VCaP (cell line): ENCODE data around the gene CATSPERE.
"Not testable (repeated sequence)": the region's sequence is repeated elsewhere in the genome, so short reads cannot be mapped to it uniquely, and the experiment has no call there.

Source experiments
- H3K27ac ChIP-seq: fragments of 450-650 bp; 2 replicates; pipeline ENCODE4 v1.5.1; 2017
- TF ChIP-seq, protein P1 (sequence below): fragments of 450-650 bp; conservative IDR thresholded peaks from 2 replicates; pipeline ENCODE4 v1.5.1; 2017; ENCODE audit warnings: mild to moderate bottlenecking, moderate library complexity

CATSPERE gene

DNA sequence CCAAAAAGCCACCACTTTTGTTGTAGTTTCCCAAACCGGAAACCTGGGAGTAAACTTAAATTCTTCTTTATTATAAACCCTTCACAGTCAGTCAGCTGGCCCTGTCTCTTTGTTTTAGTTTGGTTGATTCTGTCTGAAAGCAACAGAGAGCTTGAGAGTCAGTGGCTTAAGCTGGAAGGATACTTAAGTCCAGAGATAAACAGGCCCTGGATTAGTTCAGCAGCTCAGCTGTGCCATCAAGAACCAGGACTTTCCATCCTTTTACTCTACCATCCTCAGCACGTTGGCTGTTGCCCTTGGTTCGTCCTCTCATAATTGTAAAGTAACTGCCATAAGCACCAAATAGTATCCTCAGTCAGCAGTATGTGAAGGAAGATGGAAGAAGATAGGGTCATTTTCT, 196.3 kb downstream of the CATSPERE start:
- TF ChIP-seq, protein P1, sequence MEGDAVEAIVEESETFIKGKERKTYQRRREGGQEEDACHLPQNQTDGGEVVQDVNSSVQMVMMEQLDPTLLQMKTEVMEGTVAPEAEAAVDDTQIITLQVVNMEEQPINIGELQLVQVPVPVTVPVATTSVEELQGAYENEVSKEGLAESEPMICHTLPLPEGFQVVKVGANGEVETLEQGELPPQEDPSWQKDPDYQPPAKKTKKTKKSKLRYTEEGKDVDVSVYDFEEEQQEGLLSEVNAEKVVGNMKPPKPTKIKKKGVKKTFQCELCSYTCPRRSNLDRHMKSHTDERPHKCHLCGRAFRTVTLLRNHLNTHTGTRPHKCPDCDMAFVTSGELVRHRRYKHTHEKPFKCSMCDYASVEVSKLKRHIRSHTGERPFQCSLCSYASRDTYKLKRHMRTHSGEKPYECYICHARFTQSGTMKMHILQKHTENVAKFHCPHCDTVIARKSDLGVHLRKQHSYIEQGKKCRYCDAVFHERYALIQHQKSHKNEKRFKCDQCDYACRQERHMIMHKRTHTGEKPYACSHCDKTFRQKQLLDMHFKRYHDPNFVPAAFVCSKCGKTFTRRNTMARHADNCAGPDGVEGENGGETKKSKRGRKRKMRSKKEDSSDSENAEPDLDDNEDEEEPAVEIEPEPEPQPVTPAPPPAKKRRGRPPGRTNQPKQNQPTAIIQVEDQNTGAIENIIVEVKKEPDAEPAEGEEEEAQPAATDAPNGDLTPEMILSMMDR: no peak
- no peak overlapping the region for H3K27ac ChIP-seq

GRCh38 chr1:244659694-244660093, 198.6 kb downstream of the CATSPERE start:
- no peak overlapping the region for H3K27ac ChIP-seq
- TF ChIP-seq, protein P1: no peak

- no peak overlapping the region for H3K27ac ChIP-seq
- TF ChIP-seq, protein P1: no peak
These were observed 199.5 kb downstream of the CATSPERE start for GRCh38 chr1:244660595-244660994.

DNA sequence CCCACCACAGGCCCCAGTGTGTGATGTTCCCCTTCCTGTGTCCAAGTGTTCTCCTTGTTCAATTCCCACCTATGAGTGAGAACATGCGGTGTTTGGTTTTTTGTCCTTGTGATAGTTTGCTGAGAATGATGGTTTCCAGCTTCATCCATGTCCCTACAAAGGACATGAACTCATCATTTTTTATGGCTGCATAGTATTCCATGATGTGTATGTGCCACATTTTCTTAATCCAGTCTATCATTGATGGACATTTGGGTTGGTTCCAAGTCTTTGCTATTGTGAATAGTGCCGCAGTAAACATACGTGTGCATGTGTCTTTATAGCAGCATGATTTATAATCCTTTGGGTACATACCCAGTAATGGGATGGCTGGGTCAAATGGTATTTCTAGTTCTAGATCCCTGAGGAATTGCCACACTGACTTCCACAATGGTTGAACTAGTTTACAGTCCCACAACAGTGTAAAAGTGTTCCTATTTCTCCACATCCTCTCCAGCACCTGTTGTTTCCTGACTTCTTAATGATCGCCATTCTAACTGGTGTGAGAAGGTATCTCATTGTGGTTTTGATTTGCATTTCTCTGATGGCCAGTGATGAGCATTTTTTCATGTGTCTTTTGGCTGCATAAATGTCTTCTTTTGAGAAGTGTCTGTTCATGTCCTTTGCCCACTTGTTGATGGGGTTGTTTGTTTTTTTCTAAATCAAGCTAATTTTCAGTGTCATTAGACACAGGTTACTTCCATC, 200.7 kb downstream of the CATSPERE start:
- peak overlapping the region; percentile 63; the same call in 1 of the 2 replicates for H3K27ac ChIP-seq

DNA sequence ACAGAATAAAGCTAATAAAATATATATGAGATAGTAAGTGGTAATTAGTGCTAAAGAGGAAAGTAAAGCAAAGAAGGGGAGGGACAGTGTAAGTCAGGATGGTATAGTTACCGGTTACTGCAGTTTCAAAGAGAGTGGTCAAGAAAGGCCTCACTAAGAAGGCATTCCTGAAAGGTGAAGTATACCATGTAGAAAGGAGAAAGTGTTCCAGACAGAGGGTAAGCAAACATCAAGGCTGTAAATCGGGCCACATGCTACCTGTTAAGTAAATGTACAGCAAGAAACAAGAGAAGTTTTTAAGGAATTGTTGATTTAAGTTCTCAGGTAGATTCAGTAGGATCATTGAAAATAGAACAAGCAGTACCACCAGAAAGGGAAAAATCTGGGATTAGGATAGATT, 201.5 kb downstream of the CATSPERE start:
- TF ChIP-seq, protein P1: no peak
- H3K27ac ChIP-seq: peak overlapping the region; percentile 63

DNA sequence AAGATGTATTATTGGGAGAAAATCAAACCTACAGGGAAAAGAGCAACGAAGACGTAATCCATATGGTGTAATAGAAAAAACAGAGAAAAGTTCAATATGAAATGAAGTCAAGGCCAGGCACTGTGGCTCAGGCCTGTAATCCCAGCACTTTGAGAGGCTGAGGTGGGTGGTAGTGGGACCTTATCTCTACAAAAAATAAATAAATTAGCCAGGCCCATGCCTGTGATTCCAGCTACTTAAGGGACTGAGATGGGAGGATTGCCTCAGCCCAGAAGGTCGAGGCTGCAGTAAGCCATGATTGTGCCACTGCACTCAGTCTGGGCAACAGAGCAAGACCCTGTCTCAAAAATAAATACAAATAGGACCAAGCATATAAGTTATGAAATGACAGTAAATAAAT, 203.3 kb downstream of the CATSPERE start:
- no peak overlapping the region for H3K27ac ChIP-seq
- TF ChIP-seq, protein P1: no peak

DNA sequence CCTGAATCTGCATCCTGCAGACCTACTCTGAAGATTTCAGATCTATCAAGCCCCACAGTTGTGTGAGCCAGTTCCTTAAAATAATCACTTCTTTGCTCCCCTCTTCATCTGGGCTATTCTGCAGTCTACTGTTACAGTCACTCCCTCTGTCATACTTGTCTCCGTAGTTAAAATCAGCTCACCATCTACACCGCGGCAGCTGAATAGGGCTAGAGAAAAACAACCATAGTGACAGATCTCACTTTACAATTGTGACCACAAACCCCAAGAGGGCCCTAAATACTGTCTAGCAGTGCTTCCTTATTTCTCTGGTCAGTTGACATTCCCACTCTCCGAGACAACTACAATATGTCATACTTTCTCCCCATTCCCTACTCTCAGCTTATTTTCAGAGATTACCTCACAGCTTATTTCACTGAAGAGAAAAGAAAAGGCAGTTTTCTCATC, 204.7 kb downstream of the CATSPERE start:
- no peak overlapping the region for H3K27ac ChIP-seq

GRCh38 chr1:244666672-244667418, 205.8 kb downstream of the CATSPERE start:
- H3K27ac ChIP-seq: not testable (repeated sequence)

More for the DNA sequence above, 204.7 kb downstream of the CATSPERE start:
- TF ChIP-seq, protein P1: no peak
